Measurements from ENCODE around the gene PKMYT1. TPM values are rescaled to one million over a fixed set of nuclear protein-coding genes. Genes with fewer than 3 reads are reported as not detected.

Gene PKMYT1
- polyA plus RNA-seq, 1 experiment: 1.2 TPM

DNA sequence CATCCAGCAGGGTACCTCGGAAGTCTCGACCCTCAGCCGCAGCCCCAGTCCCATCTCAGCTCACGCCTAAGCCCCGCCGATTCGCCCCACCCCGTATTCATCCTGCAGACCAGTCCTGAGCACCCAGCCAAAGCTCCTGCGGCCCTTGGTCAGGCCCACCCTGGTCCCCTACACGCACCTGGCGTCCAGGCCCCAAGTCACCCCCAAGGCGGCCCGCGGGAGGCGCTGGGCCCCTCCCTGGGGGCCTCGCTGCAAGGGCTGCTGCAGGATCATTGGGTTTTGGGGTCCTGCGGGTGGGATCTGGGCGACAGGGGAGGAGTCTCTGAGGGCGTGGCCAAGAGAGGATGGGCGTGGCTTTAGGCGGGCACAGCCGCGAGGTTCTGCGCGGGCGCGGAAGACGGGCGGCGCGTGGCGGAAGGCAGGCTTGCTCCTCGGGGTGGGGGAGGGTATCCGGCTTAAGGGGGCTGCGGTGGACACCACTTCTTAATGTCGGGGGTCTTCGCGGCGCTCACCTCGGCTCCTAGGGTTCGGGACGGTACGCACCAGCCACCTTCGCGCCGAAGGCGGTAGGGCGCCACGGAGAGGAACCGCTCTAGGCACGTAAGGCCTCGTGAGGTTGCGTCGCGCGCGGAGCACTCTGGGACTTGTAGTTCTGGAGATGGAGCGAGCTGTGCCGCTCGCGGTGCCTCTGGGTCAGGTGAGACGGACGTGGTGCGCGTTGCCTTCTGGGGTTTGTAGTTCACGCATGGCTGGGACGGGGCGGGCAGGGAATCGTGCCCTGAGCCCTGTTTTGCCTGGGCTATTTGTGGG is 43.6 kb upstream of the PKMYT1 start, which contains the start of the genes HCFC1R1 and THOC6:
HCFC1R1 (minus strand) TSS at position 274 of the 810 bp plus-strand sequence; CDS start at position 273, 1 bp downstream.
THOC6 (plus strand) TSS at position 367 of the 810 bp plus-strand sequence; CDS start at position 659, 292 bp downstream.
- ChIA-PET CTCF (interaction anchor here (1.1 to 1.8 kb wide), 3 partner anchors 8 to 36 kb away, joined by 3 to 15 read pairs (median 8); no protein-coding TSS in a partner anchor), POLR2A (interaction anchor here (0.5 to 1.3 kb wide), 6 partner anchors 10 to 1644 kb away, joined by 3 to 6 read pairs (median 4); no protein-coding TSS in a partner anchor)
- Histone ChIP-seq H3K27me3 (ENCODE audit: control insufficient read depth, insufficient read depth, low read length) (peaks cover 2% of the 10 kb centered on the region), H3K4me3 (ENCODE audit: low read depth, low read length) (peak within 1 kb of the TSS; percentile 94), H3K27ac (ENCODE audit: low read depth, low read length) (peak within 1 kb of the TSS; percentile 99), H3K9me3 (ENCODE audit: control insufficient read depth, insufficient read depth, low read length) (no peaks in the 10 kb centered on the region; the same call in 1 of the 2 replicates)
- peak; percentile 91 for DNase-seq (ENCODE audit: low read depth, low spot score)
- TF ChIP-seq, protein P1, sequence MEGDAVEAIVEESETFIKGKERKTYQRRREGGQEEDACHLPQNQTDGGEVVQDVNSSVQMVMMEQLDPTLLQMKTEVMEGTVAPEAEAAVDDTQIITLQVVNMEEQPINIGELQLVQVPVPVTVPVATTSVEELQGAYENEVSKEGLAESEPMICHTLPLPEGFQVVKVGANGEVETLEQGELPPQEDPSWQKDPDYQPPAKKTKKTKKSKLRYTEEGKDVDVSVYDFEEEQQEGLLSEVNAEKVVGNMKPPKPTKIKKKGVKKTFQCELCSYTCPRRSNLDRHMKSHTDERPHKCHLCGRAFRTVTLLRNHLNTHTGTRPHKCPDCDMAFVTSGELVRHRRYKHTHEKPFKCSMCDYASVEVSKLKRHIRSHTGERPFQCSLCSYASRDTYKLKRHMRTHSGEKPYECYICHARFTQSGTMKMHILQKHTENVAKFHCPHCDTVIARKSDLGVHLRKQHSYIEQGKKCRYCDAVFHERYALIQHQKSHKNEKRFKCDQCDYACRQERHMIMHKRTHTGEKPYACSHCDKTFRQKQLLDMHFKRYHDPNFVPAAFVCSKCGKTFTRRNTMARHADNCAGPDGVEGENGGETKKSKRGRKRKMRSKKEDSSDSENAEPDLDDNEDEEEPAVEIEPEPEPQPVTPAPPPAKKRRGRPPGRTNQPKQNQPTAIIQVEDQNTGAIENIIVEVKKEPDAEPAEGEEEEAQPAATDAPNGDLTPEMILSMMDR (IDR thresholded peaks at IDR 0.05; ENCODE audit: low read depth, low read length): no peak

DNA sequence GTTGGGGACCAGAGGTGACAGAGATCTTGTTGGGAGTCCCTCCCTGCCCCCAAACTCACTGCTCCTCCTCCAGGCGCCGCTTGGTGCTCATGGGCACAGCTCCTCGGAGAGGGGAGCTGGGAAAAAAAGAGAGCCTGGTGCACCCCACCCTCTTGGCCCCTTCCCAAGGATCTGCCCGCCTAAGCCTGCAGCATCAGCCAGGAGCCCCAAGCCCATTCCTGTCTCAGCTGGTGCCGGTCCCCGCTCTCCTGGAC is 43.1 kb upstream of the PKMYT1 start:
- Histone ChIP-seq H3K27me3 (ENCODE audit: control insufficient read depth, insufficient read depth, low read length) (no peaks in the 10 kb centered on the region), H3K4me3 (ENCODE audit: low read depth, low read length) (peak overlapping the region; percentile 94), H3K9me3 (ENCODE audit: control insufficient read depth, insufficient read depth, low read length) (no peaks in the 10 kb centered on the region; the same call in 1 of the 2 replicates), H3K27ac (ENCODE audit: low read depth, low read length) (peak overlapping the region; percentile 99)
- POLR2A ChIA-PET: interaction anchor here (0.5 to 1.3 kb wide), 4 partner anchors 19 to 1644 kb away, joined by 3 to 5 read pairs (median 4); no protein-coding TSS in a partner anchor
- TF ChIP-seq, protein P1 (IDR thresholded peaks at IDR 0.05; ENCODE audit: low read depth, low read length): no peak
- CTCF ChIA-PET: interaction anchor here (1.1 to 1.8 kb wide), 2 partner anchors 8 to 36 kb away, joined by 3 to 15 read pairs; no protein-coding TSS in a partner anchor
- no peak for DNase-seq (ENCODE audit: low read depth, low spot score)

DNA sequence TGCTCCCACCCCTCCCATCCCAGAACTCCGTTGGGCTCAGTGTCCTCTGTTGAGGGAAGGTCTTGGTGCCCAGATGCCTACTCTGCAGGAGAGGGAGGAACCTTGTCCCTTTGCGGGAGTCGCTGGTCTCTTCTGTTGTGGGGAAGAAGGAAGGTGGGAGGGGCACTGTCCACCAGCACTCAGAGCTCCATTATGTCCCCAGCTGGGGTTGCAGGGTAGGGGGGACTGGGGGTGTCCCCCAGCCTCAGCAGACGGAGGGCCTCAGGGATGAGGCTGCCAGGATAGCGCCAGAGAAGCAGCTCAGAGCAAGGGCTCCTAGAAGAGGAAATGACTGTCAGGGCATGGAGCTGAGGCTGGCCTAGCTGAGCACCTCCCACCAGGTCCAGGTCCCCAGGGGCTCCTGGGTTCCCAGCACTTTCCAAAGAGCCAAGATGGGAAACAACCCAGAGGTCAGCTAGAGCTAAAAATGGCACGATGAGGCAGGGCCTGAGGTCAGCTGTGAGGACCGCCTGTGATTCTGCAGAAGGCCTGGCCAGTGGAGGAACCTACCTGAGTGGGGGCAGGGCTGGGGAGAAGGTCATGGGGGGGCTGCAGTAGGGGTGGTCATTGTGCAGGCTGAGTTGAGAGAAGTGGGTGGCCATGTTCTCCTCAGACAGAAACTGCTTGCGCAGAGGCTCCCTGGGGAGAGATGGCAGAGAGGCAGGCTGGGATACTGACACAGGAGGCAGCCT is 42.6 kb upstream of the PKMYT1 start:
- H3K9me3 ChIP-seq (ENCODE audit: control insufficient read depth, insufficient read depth, low read length): no peaks in the 10 kb centered on the region; the same call in 1 of the 2 replicates
- POLR2A ChIA-PET: interaction anchor here (0.6 to 3.8 kb wide), 9 partner anchors 8 to 1714 kb away, joined by 3 to 30 read pairs (median 4); partner anchors contain the start of gene CLDN9

DNA sequence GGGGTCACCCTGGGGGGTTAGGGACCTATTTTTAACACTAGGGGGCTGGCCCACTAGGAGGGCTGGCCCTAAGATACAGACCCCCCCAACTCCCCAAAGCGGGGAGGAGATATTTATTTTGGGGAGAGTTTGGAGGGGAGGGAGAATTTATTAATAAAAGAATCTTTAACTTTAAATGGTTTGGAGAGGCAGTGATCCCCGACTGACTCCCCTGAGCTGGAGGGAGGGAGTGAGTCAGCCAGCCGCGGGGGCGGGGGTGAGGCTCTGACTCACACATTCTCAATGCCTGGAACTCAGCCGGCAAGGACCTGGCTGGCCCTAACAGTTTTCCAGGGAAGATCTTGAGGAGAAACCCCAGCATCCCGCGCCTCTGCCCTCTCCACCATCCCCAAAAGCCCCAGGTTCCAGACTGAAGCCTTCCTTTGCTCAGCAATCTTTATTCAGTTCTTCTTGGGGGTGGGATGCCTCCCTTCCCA is 42.0 kb upstream of the PKMYT1 start:
- peak; percentile 92 for DNase-seq (ENCODE audit: low read depth, low spot score)
- ChIA-PET POLR2A (interaction anchor here (0.6 to 3.8 kb wide), 8 partner anchors 9 to 1713 kb away, joined by 3 to 30 read pairs (median 4); partner anchors contain the start of gene CLDN9), CTCF (interaction anchor here (0.6 to 1.8 kb wide), 3 partner anchors 9 to 37 kb away, joined by 3 to 15 read pairs (median 6); no protein-coding TSS in a partner anchor)
- TF ChIP-seq, protein P1 (IDR thresholded peaks at IDR 0.05; ENCODE audit: low read depth, low read length): no peak
- H3K9me3 ChIP-seq (ENCODE audit: control insufficient read depth, insufficient read depth, low read length): no peaks in the 10 kb centered on the region; the same call in 1 of the 2 replicates
- H3K27ac ChIP-seq (ENCODE audit: low read depth, low read length): peak overlapping the region; percentile 99
- peaks cover 3% of the 10 kb centered on the region for H3K27me3 ChIP-seq (ENCODE audit: control insufficient read depth, insufficient read depth, low read length)
- H3K4me3 ChIP-seq (ENCODE audit: low read depth, low read length): peak overlapping the region; percentile 94

More for the DNA sequence above, 42.6 kb upstream of the PKMYT1 start:
- CTCF ChIA-PET: interaction anchor here (0.6 to 1.8 kb wide), 3 partner anchors 9 to 37 kb away, joined by 3 to 15 read pairs (median 6); no protein-coding TSS in a partner anchor
- Histone ChIP-seq H3K4me3 (ENCODE audit: low read depth, low read length) (peak overlapping the region; percentile 94), H3K27me3 (ENCODE audit: control insufficient read depth, insufficient read depth, low read length) (no peaks in the 10 kb centered on the region), H3K27ac (ENCODE audit: low read depth, low read length) (peak overlapping the region; percentile 99)
- TF ChIP-seq, protein P1 (IDR thresholded peaks at IDR 0.05; ENCODE audit: low read depth, low read length): no peak
- DNase-seq (ENCODE audit: low read depth, low spot score): no peak

Data from AG04450 (cell line).